ENCODE measurements around the gene OLIG2. TPM values are rescaled to one million over a fixed set of nuclear protein-coding genes. Genes with fewer than 3 reads are reported as not detected.

Gene OLIG2
- total RNA-seq, 3 donors from 2014 or later = not detected

DNA sequence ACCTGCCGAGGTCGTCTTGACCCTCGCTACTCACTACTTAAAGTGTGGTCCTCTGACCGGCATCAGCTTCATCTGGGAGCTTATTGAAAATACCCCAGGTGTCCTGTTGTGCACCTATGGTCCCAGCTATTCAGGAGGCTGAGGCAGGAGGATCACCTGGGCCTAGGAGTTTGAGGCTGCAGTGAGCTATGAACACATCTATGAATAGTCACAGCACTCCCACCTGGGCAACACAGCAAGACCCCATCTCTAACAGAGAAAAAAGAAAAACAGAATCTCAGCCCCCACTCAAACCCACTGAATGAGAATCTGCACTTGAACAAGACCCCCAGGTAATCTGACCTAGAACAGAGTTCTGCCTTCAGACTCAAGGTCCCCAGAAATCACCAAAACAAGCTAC, 35.5 kb downstream of the OLIG2 start:
- H3K27me3 ChIP-seq = peaks cover 0 to 40% of the 10 kb centered on the region in 2 donors
- no peak overlapping the region for H3K27ac ChIP-seq
- no peaks in the 10 kb centered on the region for H3K36me3 ChIP-seq
- H3K4me1 ChIP-seq = no peaks in the 10 kb centered on the region
- H3K4me3 ChIP-seq = no peak overlapping the region
- intact Hi-C loops (cut with DNase I; ENCODE audit: low total_unique reads) = no loop called here
- TF ChIP-seq POLR2A (IDR thresholded peaks at IDR 0.05) = no peak
- TF ChIP-seq, protein P1, sequence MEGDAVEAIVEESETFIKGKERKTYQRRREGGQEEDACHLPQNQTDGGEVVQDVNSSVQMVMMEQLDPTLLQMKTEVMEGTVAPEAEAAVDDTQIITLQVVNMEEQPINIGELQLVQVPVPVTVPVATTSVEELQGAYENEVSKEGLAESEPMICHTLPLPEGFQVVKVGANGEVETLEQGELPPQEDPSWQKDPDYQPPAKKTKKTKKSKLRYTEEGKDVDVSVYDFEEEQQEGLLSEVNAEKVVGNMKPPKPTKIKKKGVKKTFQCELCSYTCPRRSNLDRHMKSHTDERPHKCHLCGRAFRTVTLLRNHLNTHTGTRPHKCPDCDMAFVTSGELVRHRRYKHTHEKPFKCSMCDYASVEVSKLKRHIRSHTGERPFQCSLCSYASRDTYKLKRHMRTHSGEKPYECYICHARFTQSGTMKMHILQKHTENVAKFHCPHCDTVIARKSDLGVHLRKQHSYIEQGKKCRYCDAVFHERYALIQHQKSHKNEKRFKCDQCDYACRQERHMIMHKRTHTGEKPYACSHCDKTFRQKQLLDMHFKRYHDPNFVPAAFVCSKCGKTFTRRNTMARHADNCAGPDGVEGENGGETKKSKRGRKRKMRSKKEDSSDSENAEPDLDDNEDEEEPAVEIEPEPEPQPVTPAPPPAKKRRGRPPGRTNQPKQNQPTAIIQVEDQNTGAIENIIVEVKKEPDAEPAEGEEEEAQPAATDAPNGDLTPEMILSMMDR (IDR thresholded peaks at IDR 0.05) = no peak
- no peak for TF ChIP-seq POLR2AphosphoS5 (IDR thresholded peaks at IDR 0.05)
- no peak for DNase-seq (ENCODE audit: low spot score in 2 of 2)
- H3K9me3 ChIP-seq = no peaks in the 10 kb centered on the region

- no peak for DNase-seq (ENCODE audit: low spot score in 2 of 2)
- H3K4me3 ChIP-seq = no peak overlapping the region
- H3K4me1 ChIP-seq = no peaks in the 10 kb centered on the region
- intact Hi-C loops (cut with DNase I; ENCODE audit: low total_unique reads) = no loop called here
- peaks cover 0 to 62% of the 10 kb centered on the region in 2 donors for H3K27me3 ChIP-seq
- H3K36me3 ChIP-seq = no peaks in the 10 kb centered on the region
- H3K9me3 ChIP-seq = no peaks in the 10 kb centered on the region
- TF ChIP-seq, protein P1 (IDR thresholded peaks at IDR 0.05) = no peak
- TF ChIP-seq POLR2A (IDR thresholded peaks at IDR 0.05) (no peak), POLR2AphosphoS5 (IDR thresholded peaks at IDR 0.05) (no peak)
- no peak overlapping the region for H3K27ac ChIP-seq
Measured at GRCh38 chr21:33063375-33063883, 37.7 kb downstream of the OLIG2 start.

DNA sequence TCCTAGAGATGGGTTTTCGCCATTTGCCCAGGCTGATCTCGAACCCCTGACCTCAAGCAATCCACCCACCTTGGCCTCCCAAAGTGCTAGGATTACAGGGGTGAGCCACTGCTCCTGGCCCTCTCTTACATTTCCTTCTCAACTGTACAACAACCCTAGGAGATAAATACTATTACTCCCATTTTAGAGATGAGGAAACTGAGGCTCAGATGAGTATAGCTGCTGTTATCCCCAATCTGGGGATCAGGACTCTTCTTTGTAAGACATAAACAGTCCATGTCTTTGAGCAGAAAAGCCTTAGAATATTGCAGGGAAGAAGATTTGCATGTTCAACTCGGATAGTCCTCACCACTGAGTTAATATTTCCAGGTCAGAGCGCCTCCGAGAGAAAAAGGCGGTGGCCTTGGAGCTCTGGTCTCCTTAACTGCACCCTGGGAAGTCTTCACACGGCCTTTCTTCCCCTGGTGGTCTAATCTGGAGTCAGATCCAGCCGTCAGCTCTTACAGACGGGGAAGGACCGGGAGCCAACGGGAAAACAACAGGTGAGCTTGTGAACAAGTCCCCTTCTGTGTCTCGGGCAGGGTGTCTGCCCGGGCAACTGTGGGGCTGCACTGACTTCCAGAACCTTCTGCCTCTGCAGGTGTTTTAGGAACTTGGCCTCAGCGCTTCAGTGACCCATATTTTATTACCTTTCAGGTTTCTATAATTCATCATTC, 38.3 kb downstream of the OLIG2 start:
- no peak for DNase-seq (ENCODE audit: low spot score in 2 of 2)
- intact Hi-C loops (cut with DNase I; ENCODE audit: low total_unique reads) = no loop called here
- peaks cover 0 to 1% of the 10 kb centered on the region in 2 donors for H3K9me3 ChIP-seq
- no peaks in the 10 kb centered on the region for H3K36me3 ChIP-seq
- peaks cover 0 to 68% of the 10 kb centered on the region in 2 donors for H3K27me3 ChIP-seq
- H3K4me3 ChIP-seq = no peak overlapping the region
- no peaks in the 10 kb centered on the region for H3K4me1 ChIP-seq
- H3K27ac ChIP-seq = no peak overlapping the region
- no peak for TF ChIP-seq POLR2A (IDR thresholded peaks at IDR 0.05)
- TF ChIP-seq, protein P1 (IDR thresholded peaks at IDR 0.05) = no peak
- TF ChIP-seq POLR2AphosphoS5 (IDR thresholded peaks at IDR 0.05) = no peak

DNA sequence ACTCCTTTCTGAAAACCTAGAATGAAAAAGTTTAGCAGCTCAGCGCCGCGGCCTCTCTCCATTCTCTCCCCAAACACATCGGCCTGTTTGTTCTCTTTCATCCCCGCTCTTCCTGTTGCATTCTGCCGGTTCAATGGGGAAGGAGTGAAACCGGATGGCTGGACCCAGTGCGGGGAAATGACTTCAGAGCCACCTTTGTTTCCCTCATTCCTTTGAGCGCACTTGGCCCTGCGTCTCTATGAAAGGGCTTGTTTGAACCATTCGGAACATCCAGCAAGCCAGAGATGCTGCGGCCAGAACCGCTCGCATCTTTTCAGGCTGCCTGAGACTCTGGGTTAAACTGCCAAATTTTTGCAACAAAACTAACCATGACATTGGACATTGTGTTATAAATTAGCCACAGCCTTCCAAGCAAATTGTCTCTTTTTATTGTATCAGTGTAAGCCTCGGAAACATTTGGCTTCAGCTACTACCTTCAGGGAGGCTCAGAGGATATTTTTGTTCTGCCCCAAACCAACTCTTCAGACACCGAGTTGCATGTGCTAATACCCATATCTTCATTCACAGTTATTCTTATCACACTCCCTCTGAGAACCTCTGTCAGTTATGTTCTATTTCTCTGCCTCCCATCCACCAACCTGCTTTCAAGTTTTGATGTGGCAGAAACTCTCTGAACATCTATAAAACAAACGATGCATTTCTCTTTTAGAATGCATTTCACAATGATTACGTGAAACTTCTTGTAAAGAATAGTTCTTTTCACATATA, 39.1 kb downstream of the OLIG2 start:
- intact Hi-C loops (cut with DNase I; ENCODE audit: low total_unique reads) = no loop called here
- DNase-seq (ENCODE audit: low spot score in 2 of 2) = no peak
- H3K27me3 ChIP-seq = peaks cover under 1 to 75% of the 10 kb centered on the region in 2 donors
- H3K36me3 ChIP-seq = no peaks in the 10 kb centered on the region
- H3K27ac ChIP-seq = no peak overlapping the region
- peaks cover 0 to 7% of the 10 kb centered on the region in 2 donors for H3K9me3 ChIP-seq
- H3K4me3 ChIP-seq = no peak overlapping the region
- TF ChIP-seq POLR2A (IDR thresholded peaks at IDR 0.05) = no peak
- TF ChIP-seq, protein P1 (IDR thresholded peaks at IDR 0.05) = no peak
- H3K4me1 ChIP-seq = no peaks in the 10 kb centered on the region

DNA sequence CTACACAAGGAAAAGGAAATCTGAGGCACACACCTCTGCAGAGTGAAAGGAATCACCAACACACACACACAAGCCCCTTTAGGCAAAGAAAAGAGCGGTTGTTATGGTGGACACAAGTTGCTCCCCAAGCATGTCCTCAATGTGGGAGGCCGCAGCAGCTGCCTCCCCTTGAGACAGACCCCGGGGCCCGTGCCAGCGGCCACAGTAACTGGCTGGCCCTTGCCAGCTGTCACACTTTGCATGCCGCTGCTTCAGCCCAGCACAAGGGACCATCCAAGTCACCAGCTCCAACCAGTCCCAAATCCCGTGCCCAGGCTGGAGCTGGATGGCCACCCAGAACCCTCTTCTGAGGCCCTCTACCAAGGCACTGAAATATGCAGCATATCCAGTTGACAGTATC, 41.3 kb downstream of the OLIG2 start:
- Histone ChIP-seq H3K27me3 (peaks cover 12 to 76% of the 10 kb centered on the region in 2 donors), H3K4me1 (peaks cover 0 to 13% of the 10 kb centered on the region in 2 donors), H3K36me3 (no peaks in the 10 kb centered on the region), H3K9me3 (peaks cover 0 to 7% of the 10 kb centered on the region in 2 donors), H3K27ac (no peak overlapping the region), H3K4me3 (no peak overlapping the region)
- TF ChIP-seq, protein P1 (IDR thresholded peaks at IDR 0.05) = no peak
- TF ChIP-seq POLR2AphosphoS5 (IDR thresholded peaks at IDR 0.05) (no peak), POLR2A (IDR thresholded peaks at IDR 0.05) (no peak)
- intact Hi-C loops (cut with DNase I; ENCODE audit: low total_unique reads) = no loop called here
- no peak for DNase-seq (ENCODE audit: low spot score in 2 of 2)
